ENCODE measurements around the gene VIPR2. TPM values are rescaled to one million over a fixed set of nuclear protein-coding genes. Genes with fewer than 3 reads are reported as not detected.

Gene VIPR2
- total and polyA plus RNA-seq, 2 of the 13 experiments (the other 11 are each of a cell fraction or from before 2014, with no cell fraction given): not detected

DNA sequence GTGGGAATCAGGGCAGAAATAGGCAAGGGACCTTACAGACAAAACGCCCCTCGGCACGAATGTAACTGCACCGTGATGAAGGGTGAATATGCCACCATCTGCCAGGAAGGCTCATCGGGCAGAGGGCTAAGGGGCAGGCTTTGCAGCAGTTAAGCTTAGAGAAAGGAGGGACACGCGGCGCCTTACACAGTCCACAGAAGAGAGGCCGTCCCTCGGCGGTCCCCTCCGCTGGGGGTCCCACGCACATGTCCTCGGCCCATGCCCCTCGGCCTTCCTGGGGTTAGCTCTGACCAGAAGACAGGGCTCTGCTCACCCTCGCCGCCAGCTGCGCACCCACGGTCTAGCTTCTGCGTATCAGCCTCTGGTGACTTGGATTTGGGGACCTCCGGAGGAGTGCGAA, 147.2 kb downstream of the VIPR2 start:
- Histone ChIP-seq H3K4me1 (ENCODE audit: insufficient read depth, low read length) (no peaks in the 10 kb centered on the region), H3K27ac (ENCODE audit: extremely low read length, insufficient read depth, low read length) (no peak overlapping the region), H3K36me3 (replicated peaks in 1 of 2; ENCODE audit: control insufficient read depth in 1 of 2, insufficient read depth in 2 of 2, low read length in 2 of 2) (no peaks in the 10 kb centered on the region), H2AFZ (ENCODE audit: low read length) (no peak overlapping the region), H3K9me3 (ENCODE audit: low read length) (no peaks in the 10 kb centered on the region), H4K20me1 (ENCODE audit: insufficient read depth, low read length) (no peaks in the 10 kb centered on the region), H3K9ac (ENCODE audit: insufficient read depth, low read depth, low read length) (no peak overlapping the region), H3K27me3 (ENCODE audit: control insufficient read depth in 1 of 2, insufficient read depth in 2 of 2, low read length in 2 of 2) (peaks cover 9 to 59% of the 10 kb centered on the region in 2 experiments; a peak in 3 of 5 replicates), H3K79me2 (ENCODE audit: insufficient read depth, low read length) (no peaks in the 10 kb centered on the region), H3K4me2 (ENCODE audit: low read depth, low read length) (no peak overlapping the region), H3K4me3 (replicated peaks in 1 of 3; ENCODE audit: insufficient read depth in 1 of 3, low read depth in 2 of 3, low read length in 3 of 3) (no peak overlapping the region)
- no peak for FAIRE-seq
- POLR2A ChIA-PET: no interaction called here
- no peak for DNase-seq (ENCODE audit: low spot score)
- no TSS peak for BruUV-seq (replicated peaks)
- no peak for ATAC-seq
- CTCF ChIA-PET (ENCODE audit: low intra/inter-chr PET ratio, low total read pairs): no interaction called here
- in situ Hi-C loops (cut with HindIII; ENCODE audit: extremely low pct_ligation_motif_present, low pct_unique_long_range_greater_than_20kb): no loop called here
- 72% methylated on average over 19 of the region's 22 CpGs for WGBS (ENCODE audit: low lambda C conversion rate)
- intact Hi-C loops (cut with micrococcal nuclease; ENCODE audit: unreplicated experiment): no loop called here
- TF ChIP-seq HNF4G (IDR thresholded peaks at IDR 0.05; ENCODE audit: borderline replicate concordance, low read depth, low read length) (no peak), HNF4G (CRISPR knock-in tag; IDR thresholded peaks at IDR 0.05; ENCODE audit: borderline replicate concordance, low read depth) (no peak), ZFP37 (CRISPR knock-in tag; IDR thresholded peaks at IDR 0.05; ENCODE audit: borderline replicate concordance) (no peak), ZNF281 (CRISPR knock-in tag; IDR thresholded peaks at IDR 0.05; ENCODE audit: borderline replicate concordance) (no peak), PHF8 (CRISPR knock-in tag; IDR thresholded peaks at IDR 0.05) (no peak), NR2F2 (IDR thresholded peaks at IDR 0.05; ENCODE audit: borderline replicate concordance, low read depth) (no peak), ZNF232 (CRISPR knock-in tag; IDR thresholded peaks at IDR 0.05; ENCODE audit: borderline replicate concordance) (no peak), HDAC1 (CRISPR knock-in tag; IDR thresholded peaks at IDR 0.05) (no peak), ZBTB42 (CRISPR knock-in tag; IDR thresholded peaks at IDR 0.05) (no peak), GATA4 (IDR thresholded peaks at IDR 0.05; ENCODE audit: borderline replicate concordance, low read depth) (no peak)
- TF ChIP-seq, protein P1, sequence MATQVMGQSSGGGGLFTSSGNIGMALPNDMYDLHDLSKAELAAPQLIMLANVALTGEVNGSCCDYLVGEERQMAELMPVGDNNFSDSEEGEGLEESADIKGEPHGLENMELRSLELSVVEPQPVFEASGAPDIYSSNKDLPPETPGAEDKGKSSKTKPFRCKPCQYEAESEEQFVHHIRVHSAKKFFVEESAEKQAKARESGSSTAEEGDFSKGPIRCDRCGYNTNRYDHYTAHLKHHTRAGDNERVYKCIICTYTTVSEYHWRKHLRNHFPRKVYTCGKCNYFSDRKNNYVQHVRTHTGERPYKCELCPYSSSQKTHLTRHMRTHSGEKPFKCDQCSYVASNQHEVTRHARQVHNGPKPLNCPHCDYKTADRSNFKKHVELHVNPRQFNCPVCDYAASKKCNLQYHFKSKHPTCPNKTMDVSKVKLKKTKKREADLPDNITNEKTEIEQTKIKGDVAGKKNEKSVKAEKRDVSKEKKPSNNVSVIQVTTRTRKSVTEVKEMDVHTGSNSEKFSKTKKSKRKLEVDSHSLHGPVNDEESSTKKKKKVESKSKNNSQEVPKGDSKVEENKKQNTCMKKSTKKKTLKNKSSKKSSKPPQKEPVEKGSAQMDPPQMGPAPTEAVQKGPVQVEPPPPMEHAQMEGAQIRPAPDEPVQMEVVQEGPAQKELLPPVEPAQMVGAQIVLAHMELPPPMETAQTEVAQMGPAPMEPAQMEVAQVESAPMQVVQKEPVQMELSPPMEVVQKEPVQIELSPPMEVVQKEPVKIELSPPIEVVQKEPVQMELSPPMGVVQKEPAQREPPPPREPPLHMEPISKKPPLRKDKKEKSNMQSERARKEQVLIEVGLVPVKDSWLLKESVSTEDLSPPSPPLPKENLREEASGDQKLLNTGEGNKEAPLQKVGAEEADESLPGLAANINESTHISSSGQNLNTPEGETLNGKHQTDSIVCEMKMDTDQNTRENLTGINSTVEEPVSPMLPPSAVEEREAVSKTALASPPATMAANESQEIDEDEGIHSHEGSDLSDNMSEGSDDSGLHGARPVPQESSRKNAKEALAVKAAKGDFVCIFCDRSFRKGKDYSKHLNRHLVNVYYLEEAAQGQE (IDR thresholded peaks at IDR 0.05; ENCODE audit: borderline replicate concordance in 1 of 2, low read depth in 1 of 2, low read length in 2 of 2): no peak
- TF ChIP-seq, protein P2, sequence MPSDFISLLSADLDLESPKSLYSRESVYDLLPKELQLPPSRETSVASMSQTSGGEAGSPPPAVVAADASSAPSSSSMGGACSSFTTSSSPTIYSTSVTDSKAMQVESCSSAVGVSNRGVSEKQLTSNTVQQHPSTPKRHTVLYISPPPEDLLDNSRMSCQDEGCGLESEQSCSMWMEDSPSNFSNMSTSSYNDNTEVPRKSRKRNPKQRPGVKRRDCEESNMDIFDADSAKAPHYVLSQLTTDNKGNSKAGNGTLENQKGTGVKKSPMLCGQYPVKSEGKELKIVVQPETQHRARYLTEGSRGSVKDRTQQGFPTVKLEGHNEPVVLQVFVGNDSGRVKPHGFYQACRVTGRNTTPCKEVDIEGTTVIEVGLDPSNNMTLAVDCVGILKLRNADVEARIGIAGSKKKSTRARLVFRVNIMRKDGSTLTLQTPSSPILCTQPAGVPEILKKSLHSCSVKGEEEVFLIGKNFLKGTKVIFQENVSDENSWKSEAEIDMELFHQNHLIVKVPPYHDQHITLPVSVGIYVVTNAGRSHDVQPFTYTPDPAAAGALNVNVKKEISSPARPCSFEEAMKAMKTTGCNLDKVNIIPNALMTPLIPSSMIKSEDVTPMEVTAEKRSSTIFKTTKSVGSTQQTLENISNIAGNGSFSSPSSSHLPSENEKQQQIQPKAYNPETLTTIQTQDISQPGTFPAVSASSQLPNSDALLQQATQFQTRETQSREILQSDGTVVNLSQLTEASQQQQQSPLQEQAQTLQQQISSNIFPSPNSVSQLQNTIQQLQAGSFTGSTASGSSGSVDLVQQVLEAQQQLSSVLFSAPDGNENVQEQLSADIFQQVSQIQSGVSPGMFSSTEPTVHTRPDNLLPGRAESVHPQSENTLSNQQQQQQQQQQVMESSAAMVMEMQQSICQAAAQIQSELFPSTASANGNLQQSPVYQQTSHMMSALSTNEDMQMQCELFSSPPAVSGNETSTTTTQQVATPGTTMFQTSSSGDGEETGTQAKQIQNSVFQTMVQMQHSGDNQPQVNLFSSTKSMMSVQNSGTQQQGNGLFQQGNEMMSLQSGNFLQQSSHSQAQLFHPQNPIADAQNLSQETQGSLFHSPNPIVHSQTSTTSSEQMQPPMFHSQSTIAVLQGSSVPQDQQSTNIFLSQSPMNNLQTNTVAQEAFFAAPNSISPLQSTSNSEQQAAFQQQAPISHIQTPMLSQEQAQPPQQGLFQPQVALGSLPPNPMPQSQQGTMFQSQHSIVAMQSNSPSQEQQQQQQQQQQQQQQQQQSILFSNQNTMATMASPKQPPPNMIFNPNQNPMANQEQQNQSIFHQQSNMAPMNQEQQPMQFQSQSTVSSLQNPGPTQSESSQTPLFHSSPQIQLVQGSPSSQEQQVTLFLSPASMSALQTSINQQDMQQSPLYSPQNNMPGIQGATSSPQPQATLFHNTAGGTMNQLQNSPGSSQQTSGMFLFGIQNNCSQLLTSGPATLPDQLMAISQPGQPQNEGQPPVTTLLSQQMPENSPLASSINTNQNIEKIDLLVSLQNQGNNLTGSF (CRISPR knock-in tag; IDR thresholded peaks at IDR 0.05): no peak
